ENCODE data around the gene MIPEP.

MIPEP gene

GRCh38 chr13:23680845-23681669, 208.1 kb downstream of the MIPEP start:
- DNase-seq (ENCODE audit: low read depth), result peak; percentile 26

Data from ELR (cell line).